C4-2B (cell line): ENCODE data around the gene PIP5K1A.

Experiments
- ZFX ChIP-seq: fragments of 450-650 bp; IDR thresholded peaks from 2 replicates; pipeline ENCODE4 v1.6.1; 2017
- TF ChIP-seq, protein P1 (sequence below): fragments of 450-650 bp; conservative IDR thresholded peaks from 2 replicates; pipeline ENCODE4 v1.5.1; 2017; ENCODE audit warnings: mild to moderate bottlenecking

DNA sequence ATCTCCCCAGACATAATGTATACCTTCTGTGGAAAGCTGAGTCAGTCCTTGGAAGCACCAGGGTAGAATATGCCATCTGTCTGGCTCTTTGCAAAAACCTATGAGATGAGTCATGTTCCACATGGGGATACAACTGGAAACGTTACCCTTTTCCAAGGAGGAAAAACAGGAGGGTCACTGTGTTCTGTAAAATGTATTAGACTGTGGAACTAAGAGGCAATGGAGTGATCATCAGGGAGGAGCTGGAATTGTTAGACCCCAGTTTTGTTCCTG is 40.1 kb downstream of the PIP5K1A start:
- TF ChIP-seq, protein P1, sequence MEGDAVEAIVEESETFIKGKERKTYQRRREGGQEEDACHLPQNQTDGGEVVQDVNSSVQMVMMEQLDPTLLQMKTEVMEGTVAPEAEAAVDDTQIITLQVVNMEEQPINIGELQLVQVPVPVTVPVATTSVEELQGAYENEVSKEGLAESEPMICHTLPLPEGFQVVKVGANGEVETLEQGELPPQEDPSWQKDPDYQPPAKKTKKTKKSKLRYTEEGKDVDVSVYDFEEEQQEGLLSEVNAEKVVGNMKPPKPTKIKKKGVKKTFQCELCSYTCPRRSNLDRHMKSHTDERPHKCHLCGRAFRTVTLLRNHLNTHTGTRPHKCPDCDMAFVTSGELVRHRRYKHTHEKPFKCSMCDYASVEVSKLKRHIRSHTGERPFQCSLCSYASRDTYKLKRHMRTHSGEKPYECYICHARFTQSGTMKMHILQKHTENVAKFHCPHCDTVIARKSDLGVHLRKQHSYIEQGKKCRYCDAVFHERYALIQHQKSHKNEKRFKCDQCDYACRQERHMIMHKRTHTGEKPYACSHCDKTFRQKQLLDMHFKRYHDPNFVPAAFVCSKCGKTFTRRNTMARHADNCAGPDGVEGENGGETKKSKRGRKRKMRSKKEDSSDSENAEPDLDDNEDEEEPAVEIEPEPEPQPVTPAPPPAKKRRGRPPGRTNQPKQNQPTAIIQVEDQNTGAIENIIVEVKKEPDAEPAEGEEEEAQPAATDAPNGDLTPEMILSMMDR: no peak
- TF ChIP-seq ZFX: no peak
